CD4-positive, alpha-beta T cell treated with Interferon alpha-2 for 1 hour (primary cell): ENCODE measurements around the gene PIK3CG.

Experiments
- DNase-seq, 2 donors: peaks; one replicate each; pipeline ENCODE4 v3.0.0-alpha.2; 2020 to 2022

Gene PIK3CG

GRCh38 chr7:106858618-106859532, 6.2 kb upstream of the PIK3CG start:
- DNase-seq: peak in 1 of 2 donors; percentile 65

DNA sequence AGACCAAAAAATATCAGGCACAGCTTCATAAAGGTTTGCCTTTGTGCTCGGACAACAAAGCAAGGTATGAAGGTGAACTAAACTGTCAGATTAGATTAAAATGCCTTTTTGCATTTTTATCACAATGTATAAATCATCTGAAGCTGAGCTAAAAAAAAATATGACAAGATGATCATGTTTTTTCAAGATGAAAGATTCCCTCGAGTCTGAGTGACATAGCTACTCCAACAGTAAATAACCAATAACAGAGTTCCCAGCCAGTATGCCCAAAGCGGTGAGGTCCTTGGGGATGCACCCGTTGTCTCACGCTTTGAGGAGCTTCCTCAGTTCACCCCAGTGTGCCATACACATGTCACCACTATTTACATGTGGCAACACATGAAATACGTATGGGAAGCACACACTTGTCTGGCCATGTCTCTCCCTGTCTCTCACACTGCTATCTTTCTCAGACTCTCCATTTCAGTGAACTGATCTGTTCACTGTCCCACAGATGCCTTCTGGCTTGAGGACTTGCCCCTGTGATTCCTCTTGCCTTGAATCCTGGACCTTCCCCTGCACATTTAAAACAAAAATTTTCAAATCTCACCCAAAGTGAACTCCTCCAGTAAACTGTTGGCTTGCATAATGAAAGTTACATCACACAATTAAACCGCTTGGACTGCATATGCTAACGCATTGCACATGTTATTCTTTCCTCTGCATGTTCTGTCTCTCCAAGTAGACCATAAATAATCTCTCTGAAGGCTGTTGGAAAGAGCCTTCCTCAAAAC, 2.6 kb upstream of the PIK3CG start:
- DNase-seq: no peak

- DNase-seq: no peak
Observed at GRCh38 chr7:106863274-106863997, 1.6 kb upstream of the PIK3CG start.

GRCh38 chr7:106864298-106865081, 592 bp upstream of the PIK3CG start:
- DNase-seq: peak in 1 of 2 donors; percentile 30

GRCh38 chr7:106866298-106867281, 1.5 kb downstream of the PIK3CG start:
- peak; percentile 28 to 39 for DNase-seq

GRCh38 chr7:106867641-106868351, 2.7 kb downstream of the PIK3CG start:
- no peak for DNase-seq

DNA sequence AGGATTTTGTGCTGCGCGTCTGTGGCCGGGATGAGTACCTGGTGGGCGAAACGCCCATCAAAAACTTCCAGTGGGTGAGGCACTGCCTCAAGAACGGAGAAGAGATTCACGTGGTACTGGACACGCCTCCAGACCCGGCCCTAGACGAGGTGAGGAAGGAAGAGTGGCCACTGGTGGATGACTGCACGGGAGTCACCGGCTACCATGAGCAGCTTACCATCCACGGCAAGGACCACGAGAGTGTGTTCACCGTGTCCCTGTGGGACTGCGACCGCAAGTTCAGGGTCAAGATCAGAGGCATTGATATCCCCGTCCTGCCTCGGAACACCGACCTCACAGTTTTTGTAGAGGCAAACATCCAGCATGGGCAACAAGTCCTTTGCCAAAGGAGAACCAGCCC, 3.3 kb downstream of the PIK3CG start:
- DNase-seq: no peak

- no peak for DNase-seq
Observed at GRCh38 chr7:106869954-106870353, 4.9 kb downstream of the PIK3CG start.

DNA sequence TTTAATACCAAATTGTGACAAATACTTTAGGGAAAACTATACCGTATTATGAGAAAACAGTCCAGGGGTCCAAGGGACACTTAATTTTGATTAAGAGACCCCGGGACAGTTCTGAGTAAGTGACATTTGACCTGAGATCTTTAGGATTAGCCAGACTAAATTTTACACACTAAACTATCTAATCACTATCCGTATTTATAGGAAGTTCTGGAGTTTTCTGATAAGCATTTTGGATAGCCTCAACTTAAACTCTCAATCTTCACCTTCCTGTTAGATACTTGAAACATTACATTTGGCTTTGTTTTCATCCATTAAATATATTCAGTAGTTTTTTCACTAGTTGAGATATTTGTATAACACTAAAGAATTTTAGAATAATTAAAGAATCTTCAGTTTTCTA, 5.4 kb downstream of the PIK3CG start:
- no peak for DNase-seq

- peak in 1 of 2 donors; percentile 34 for DNase-seq
Observed at GRCh38 chr7:106870983-106871410, 5.9 kb downstream of the PIK3CG start.

DNA sequence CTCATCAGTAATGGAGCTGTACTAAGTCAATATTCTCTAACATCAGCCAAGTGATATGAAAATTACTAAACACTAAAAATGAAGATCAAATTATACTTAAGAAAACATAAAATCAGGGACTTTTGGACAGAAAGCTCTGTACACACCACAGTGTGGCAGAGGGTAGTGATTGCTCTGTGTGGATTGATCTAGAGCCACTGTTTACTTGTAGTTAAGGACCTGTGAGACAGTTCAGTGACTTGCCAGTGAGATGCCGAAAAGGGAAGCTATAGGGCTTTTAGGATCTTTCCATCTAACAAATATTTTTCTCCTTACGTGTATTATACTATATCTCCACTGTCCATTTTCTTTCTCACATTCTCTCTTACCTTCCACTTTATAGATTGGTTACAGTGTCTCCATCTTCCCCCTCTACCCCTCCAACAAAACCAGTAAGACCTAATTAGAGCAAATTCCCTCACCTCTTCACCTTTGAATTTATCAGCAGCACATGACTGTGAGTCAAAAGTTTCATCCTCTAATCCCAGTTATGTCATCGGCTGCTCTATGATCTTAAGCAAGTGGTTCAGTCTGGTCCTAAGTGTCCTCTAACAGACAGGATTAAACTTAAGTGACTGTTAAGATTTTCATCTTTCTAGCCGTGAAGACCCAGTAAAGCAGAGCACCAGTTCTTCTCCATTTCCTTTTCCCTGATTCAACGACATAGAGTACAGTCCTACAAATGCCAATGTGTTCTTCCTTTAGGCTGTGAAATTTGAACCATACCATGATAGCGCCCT, 6.9 kb downstream of the PIK3CG start:
- DNase-seq: peak in 1 of 2 donors; percentile 14

- no peak for DNase-seq
Observed at GRCh38 chr7:106872763-106873162, 7.7 kb downstream of the PIK3CG start.

- DNase-seq: no peak
Observed at GRCh38 chr7:106874076-106874475, 9.0 kb downstream of the PIK3CG start.

- no peak for DNase-seq
Observed at GRCh38 chr7:106875508-106875907, 10.4 kb downstream of the PIK3CG start.

DNA sequence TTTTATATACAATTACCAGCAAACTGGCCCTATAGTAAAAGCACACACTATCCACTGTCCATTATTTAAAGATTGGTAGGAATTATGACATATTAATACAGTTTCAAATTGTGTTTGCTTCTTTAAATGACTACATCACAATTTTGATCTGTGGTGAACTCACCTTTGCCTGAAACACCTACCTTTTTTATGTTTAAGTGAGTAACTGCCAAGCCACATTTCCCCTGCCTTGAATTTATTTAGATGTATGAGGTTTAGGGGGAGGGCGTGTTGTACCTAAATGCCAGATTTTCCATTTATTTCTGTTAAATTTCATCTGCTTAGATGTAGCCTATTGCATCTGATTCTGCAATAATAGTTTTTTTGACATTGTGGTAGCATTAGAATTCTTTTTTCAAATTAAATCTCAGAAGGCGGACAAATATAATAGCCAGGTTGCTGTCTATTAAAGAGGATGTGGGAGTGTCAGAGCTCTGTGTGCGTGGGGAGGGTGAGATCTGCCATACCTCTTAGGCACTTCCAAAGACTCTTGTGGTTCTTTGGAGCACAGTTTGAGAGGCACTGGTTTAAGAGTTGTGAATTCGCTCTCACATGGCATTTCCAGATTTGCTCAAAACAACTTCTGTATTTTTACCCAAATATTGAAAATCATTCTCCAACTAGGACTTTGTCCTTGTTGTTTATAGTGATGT, 13.8 kb downstream of the PIK3CG start:
- DNase-seq: no peak

DNA sequence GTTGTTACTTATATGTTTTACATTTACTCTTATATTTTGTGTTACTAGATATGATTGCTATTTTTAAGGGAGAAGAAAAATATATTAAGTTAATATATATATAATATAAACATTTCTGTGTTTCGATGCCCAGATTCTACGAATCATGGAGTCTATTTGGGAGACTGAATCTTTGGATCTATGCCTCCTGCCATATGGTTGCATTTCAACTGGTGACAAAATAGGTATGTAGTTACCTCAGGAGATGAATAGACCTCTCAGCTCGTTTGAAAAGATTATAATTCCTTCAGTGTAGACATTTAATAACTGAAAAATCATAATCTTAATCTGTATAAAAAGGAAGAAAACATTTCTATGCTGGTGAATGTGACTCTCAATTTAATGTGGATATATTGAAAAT, 16.9 kb downstream of the PIK3CG start:
- DNase-seq: no peak

DNA sequence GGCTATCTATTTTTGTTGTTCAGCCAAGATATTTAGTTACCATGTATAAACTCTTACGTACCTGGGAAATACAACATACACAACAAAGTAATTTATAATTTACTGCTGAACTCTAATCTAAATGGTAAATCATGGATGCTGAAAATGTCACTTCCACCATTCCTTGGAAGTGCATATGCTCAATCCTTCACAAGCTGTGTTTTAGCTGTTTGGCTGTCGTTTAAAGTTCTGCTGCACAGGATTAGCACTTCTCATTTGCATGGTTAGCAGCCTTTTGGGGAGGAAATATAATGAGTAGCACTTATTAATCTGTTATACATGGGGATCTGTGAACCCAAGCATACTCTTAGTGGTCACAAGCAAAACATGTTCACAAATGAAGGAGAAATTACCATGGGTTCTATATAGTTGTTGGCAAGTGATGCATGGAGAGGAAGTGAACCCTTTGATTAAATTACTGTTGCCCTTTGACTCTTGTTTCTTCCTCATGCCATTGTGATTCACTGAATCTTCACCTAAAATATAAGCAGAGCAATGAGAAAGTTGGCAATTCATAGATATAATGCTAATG, 18.5 kb downstream of the PIK3CG start:
- no peak for DNase-seq

GRCh38 chr7:106885652-106886051, 20.6 kb downstream of the PIK3CG start:
- no peak for DNase-seq

DNA sequence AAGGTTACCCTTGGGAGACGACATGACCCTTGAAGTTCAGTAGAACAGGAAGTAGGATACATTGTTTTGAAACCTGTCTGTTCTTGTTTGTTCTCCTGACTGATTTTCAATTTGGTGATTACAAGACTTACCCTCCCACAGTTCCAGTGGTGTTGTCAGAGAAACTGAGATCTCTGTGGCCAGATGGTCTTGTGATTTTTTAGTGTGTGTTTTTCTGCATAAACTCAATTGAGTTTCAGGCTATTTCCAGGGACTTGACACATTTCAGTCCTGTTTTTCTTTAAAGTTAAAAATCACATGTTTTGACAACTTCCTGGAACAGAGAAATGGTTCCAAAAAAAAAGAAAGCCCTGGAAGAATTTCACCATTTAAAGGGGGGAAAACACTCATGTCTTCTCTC, 22.3 kb downstream of the PIK3CG start:
- DNase-seq: no peak
